ENCODE measurements around the gene TECPR2.

The TECPR2 gene

GRCh38 chr14:102471921-102472790 lies 109.4 kb downstream of the TECPR2 start:
- no peak for DNase-seq

GRCh38 chr14:102472791-102473150 lies 110.0 kb downstream of the TECPR2 start:
- DNase-seq = no peak

- no peak for DNase-seq
Measured at GRCh38 chr14:102473559-102473958, 110.8 kb downstream of the TECPR2 start.

GRCh38 chr14:102474934-102475333 lies 112.2 kb downstream of the TECPR2 start:
- DNase-seq = no peak

DNA sequence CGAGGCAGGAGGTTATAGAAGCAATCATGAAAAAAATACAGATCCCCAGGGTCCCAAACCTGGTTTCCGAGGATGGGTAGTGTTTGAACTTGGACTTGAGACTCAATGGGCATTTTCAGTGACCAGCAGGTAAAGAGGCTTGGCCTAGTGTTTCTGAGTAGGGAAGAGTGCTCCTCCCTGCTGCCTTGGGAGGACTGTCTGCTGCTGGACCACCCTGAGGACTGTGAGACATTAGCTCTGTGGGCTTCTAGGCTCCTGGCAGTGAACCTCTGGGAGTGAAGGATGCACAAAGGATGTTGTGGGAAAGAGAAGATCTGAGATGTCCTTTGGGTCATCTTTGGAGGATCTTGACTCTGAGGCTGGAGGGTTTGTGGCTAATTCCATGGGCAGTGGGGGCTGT lies 116.4 kb downstream of the TECPR2 start:
- no peak for DNase-seq

DNA sequence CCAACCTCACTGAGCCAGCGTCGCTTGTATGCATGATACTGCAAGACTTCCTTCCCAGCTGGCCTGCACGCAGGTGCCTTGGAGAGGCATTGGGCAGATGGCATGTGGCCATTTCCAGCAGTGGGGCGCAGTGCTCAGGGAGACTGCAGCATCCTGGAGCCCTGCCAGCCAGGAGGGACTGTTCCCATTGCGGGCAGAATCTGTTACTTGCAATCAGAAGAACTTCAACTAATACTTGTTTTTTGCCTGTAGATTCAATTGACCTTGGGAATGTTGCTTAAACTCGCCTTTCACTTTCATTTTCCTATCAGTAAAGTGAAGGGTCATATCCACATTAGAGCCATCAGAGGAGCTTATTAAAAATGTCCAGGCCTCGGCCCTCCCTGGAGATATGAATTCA lies 117.0 kb downstream of the TECPR2 start:
- DNase-seq = no peak

- no peak for DNase-seq
Measured at GRCh38 chr14:102481371-102481770, 118.6 kb downstream of the TECPR2 start.

DNA sequence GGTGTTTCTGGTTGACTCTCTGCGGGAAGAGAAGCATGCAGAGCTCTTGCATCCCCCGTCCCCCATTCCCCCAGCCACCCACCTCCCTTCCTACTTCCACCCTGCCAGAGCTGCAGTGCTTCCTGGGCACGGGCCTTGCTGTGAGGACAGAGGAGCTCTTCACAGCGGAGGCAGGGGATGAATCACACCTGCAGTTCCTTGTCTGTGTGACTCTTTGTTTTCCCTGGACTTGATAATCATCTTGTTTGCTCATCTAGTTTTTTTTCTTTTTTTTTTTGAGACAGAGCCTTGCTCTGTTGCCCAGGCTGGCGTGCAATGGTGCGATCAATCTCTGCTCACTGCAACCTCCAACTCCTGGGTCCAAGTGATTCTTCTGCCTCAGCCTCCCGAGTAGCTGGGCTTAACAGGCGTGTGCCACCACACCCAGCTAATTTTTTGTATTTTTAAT lies 119.1 kb downstream of the TECPR2 start:
- no peak for DNase-seq

DNA sequence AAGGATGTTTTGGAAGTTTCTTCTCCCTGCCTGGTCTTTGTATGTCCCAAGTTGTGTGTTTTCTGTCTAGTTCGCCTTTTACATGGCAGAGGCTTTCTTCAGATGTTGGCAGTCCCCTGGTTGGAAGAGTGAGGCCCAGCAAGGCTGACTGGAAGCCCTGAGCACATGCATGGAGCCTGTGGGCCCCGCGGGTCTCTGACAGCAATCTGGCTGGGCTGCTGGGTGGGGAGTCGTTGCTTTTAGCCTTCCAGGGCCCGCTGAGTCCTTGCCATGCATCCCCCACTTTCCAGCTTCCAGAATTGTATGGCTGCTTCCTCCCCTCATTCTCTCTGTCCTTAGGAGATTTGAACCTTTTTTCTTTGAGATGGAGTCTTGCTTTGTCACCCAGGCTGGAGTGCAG lies 121.6 kb downstream of the TECPR2 start:
- DNase-seq = no peak

DNA sequence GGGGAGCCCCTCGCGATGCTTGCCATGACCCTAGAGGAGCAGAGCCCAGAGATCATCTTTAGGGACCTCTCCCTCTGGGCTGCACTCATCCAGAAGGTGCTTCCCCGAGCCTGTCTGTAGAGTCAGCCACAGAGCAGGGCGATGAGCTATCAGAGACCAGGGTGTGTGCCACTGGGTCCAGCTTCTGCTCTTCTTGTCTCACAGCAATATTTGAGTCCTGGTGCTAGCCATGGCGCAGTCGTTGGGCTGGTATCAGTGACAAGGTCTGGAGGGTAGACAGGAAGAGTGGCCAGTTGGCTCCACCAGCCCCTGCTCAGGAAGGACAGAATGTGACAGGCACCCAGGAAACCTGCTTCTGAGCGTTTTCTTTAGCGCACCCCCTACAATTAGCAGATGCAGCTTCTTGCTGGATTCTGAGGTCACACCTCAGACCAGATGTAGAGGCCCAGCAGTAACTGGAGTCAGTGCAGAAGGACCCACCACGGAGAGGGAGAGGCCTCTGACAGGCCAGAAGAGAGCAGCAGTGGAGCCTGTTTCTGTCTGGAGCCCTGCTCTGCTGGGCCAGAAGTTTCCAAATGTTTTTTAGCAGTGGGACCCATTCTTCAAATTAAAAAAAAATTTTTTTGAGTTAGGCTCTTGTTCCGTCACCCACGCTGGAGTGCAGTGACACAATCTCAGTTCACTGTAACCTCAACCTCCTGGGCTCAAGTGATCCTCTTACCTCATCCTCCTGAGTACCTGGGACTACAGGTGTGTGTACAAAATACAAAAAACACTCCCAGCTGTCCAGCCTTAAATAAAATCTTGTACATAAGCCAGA lies 123.2 kb downstream of the TECPR2 start:
- no peak for DNase-seq

GRCh38 chr14:102486513-102487203 lies 123.9 kb downstream of the TECPR2 start:
- no peak for DNase-seq

- DNase-seq = peak; percentile 41
Measured at GRCh38 chr14:102487204-102487577, 124.5 kb downstream of the TECPR2 start.

- DNase-seq = no peak
Measured at GRCh38 chr14:102490456-102490855, 127.7 kb downstream of the TECPR2 start.

- DNase-seq = no peak
Measured at GRCh38 chr14:102491366-102491765, 128.6 kb downstream of the TECPR2 start.

DNA sequence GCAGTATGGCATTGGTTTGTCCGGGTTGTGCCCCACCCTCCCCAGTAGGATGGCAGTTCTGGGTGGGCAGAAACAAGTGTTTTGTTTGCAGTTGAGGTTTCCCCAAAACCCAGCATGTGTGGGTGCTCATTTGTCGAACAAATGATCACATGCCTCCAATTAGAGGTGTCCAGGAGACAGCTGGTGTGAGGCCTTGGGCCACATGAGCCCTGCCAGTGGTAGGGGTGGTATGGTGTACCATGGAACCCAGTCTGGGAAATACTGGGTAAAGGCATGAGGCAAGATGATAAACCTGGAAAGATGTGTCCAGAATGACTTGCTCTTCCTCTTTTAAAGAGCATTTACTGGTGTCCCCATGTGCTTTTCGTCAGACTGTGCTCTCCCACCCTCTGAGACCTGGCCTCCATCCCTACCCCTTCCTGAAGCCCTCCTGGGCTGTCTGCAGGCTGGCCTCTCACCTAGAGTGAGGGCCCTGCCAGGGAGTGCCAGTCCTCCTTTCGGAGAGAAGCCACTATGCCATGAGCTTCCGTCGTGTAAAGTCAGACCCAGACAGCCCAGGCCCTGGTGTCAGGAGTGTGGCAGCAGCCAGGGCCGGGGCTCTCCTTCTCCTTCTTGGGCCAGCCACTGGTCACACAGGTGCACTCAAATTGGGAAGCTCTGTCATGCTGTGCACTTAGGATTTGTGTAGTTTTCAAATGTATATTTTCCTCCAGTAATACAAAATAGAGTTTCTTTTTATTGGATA lies 129.2 kb downstream of the TECPR2 start:
- DNase-seq = no peak

DNA sequence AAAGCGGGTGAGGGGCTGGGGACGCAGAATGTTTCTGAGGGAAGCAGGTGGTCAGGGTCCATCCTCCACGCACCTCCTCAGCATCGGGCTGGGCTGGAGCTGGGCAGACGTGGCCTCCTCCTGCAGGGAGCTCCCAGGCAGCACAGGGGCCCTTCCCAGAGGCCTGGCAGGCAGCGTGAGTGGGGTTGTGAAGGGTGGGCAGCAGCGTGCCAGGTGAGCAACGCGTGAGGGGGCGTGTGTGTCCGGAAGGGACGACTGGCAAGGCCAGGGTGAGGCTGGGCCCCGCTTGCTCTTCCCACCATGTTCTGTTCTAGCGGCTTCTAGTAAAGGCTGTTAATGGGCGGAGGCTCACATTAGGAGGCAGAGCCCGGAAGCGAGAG lies 129.8 kb downstream of the TECPR2 start:
- no peak for DNase-seq

DNA sequence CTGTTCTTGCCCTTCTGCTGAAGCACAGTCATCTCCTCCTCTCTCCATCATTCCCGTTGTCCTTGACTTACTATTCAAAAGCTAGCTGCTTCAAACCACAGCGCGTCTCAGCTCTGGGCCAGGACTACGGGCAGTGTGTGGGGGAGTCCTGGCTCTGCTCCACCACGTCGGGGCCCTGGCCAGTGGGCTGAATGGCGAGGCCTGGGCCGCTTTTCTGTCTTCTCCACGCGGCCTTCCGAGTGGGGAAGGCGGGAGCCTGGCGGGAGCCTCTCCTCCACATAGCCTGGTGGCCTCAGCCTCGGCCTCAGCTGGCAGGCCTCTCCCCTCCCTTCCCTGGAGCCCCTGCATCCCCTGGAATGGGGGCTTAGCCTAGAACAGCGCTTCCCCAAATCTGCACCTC lies 130.4 kb downstream of the TECPR2 start:
- DNase-seq = no peak

- DNase-seq = no peak
Measured at GRCh38 chr14:102493585-102493984, 130.8 kb downstream of the TECPR2 start.

DNA sequence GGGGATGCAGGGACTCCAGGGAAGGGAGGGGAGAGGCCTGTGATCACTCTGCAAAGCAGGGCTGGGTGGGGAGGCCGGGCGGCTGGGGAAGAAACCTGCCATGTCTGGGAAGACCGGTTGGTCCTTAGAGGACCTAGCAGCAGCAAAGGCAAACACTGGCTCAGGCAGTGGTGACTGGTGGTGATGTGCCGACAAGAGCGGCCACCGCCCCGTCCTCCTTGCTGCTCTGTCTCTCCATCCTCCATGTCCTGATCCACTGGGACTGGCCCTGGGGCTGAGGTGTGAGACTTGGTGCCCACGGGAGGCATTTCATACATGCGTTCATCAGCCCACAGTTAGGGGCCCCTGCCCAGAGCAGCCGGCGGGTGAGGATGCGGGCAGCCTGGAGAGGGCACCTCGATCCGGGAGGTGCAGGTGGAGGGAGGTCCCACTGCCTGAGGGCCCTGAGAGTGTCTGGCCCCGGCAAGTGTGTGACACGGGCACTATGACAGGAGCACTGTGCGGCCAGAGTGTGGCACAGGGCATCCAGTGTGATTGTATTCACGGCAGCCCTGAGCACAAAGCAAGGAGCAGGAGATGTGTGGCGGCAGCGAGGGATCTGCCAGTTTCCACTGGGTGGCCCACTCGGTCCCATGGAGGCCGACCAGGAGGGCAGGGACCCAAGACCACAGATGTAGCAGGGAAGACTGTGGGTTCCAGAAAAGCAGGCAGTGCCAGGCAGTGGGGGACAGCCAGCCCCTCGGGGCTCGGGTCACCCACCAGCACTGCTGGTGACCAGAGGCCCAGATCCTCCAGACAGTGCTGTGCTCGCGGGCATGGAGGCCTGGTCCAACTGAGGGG lies 133.0 kb downstream of the TECPR2 start:
- DNase-seq = no peak

DNA sequence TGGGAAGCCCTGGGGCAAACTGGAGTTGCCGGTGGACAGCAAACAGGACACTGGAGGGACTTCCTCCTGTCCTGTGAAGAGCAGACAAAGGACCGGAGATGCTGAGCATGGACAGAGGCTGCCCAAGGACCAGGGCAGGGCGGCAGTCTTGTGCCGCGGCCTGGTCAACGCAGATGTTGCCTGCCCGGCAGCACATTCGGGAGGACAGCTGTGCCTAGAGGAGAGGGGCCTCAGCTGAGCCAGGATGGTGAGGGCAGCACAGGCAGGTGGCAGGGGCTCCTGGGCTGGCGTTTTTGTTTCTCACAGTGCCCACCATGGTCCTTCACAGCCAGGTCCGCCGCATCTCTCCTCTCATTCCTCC lies 133.6 kb downstream of the TECPR2 start:
- no peak for DNase-seq

DNA sequence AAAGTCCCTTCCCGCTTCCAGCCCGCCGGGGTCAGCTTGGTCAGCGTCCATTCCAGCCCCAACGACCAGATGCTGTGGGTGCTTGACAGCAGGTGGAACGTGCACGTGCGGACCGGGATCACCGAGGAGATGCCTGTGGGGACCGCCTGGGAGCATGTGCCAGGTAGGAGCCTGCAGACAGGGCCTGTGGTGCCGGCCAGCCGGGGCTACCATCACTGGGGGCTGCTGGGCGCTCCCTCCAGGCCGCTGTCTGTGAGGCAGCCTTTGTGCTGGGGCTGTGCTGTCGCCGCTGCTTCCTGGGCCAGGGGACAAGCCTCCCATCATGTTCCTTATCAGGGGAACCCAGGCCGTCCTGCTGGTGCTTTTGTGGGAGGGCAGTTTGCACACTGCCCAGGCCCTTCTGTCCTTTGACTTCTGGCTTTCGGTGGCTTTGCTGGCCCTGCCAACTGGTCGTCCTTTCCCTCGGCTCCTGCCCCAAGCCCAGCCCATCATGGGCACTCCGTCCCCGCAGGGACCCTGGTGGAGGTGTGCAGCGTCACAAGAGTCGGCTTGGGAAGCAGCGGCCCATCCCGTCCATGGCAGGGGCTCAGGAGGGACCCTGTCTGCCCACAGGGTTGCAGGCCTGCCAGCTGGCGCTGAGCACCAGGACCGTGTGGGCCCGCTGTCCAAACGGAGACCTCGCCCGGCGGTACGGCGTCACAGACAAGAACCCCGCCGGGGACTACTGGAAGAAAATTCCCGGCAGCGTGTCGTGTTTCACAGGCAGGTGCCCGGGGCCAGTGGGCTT lies 134.4 kb downstream of the TECPR2 start:
- DNase-seq = no peak

Data from eye (tissue), 1 donor.